Measurements from ENCODE around the gene PDE6D.

PDE6D gene

DNA sequence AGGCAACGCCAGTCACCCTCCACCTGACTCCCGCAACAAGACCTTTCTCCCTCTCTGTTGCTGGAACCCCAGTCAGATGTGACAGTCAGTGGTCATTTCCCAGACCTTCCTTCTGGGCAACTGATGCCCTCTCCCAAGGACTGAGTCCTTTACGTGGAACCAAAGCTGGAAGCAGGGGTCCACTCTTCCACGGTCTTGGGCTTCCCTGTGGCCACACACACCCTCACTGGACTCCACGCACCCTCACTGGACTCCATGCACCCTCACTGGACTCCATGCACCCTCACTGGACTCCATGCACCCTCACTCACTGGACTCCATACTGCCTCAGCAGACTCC is 65.6 kb downstream of the PDE6D start:
- H3K27ac ChIP-seq, result no peak overlapping the region
- TF ChIP-seq, protein P1, sequence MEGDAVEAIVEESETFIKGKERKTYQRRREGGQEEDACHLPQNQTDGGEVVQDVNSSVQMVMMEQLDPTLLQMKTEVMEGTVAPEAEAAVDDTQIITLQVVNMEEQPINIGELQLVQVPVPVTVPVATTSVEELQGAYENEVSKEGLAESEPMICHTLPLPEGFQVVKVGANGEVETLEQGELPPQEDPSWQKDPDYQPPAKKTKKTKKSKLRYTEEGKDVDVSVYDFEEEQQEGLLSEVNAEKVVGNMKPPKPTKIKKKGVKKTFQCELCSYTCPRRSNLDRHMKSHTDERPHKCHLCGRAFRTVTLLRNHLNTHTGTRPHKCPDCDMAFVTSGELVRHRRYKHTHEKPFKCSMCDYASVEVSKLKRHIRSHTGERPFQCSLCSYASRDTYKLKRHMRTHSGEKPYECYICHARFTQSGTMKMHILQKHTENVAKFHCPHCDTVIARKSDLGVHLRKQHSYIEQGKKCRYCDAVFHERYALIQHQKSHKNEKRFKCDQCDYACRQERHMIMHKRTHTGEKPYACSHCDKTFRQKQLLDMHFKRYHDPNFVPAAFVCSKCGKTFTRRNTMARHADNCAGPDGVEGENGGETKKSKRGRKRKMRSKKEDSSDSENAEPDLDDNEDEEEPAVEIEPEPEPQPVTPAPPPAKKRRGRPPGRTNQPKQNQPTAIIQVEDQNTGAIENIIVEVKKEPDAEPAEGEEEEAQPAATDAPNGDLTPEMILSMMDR (conservative IDR thresholded peaks at IDR 0.05), result peak; percentile 52

DNA sequence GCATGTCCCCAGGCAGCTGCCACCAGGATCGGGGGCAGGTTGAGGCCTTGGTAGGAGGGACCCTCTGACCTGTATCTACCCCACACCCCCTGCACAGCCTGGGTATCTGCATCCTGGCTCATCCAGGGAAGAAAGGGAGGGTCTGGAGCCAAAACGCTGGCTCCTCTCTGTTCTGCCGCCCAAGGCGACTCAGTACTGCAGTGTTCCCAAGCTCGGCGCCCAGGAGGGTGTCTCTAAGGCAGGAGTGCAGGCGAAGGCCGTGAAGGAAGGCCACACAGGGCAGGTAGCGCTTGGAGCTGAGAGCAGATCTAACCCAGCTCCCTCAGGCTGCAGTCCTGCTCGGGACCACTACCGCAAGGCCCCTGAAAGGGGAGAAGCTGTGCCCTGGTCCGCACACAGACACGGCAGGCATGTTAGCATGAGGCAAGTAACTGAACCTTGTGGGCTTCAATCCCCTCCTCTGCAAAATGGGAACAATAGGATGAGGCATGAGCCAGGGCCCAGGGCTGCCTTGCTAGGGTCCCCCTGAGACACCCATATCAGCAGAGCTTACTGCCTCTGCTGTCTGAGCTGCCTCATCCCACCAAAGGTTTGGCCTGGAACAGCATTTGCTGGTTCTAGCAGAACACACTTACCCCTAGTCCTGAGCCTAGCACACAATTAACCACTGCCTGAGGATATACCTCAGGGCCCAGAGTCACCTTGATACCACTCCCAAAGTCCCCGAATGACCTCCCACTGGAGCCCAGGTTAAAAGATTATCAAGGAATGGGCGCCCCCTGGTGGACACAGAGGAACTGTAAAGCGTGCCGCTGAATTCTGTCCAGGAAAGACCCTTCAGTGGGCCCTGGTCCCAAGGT is 66.2 kb downstream of the PDE6D start:
- H3K27ac ChIP-seq, result peak overlapping the region; percentile 25; the same call in 1 of the 2 replicates
- TF ChIP-seq, protein P1 (conservative IDR thresholded peaks at IDR 0.05), result peak; percentile 83

DNA sequence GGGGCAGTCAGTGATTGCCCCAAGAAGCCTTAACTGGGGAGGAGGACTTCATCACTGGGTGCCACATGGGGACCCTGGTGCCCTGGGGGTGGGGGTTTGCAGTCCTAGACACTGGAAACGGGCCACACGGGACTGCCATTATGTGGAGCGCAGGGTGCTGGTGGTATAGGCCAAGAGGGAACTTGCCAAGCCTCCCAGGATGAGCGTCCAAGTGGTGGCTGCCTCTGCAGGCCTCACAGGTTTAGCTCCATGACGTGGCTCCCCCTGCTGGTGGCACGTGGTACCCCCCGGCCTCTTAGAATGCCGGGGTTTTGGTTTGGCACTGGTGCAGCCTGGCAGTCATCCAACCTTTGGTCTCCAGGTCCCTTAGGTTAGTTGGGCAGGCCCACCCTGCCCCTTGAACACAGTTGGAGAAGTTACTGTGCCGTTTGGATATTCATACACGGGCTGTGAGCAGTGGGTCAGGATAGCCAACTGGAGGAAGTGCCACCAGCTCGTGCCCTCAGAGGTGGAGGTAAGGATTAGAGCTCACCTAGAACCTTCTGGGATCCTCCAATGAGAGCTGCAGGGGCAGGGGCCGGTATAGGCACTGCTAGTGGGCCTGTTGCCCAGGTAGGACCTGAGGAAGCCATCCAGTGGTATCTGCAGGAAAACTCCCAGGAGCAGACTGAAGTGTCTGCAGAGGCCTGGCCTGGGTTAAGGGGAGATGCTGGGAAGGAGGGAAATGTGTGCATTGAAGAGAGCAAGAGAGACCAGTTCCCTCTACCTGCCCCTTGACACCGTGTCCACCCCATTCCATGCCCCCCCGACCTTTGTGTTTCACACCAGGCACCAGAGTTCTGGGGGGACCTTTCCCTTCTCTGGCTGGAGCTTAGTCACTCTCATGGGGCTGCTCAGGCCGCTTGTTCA is 67.1 kb downstream of the PDE6D start:
- peak overlapping the region; percentile 25; the same call in 1 of the 2 replicates for H3K27ac ChIP-seq
- TF ChIP-seq, protein P1 (conservative IDR thresholded peaks at IDR 0.05), result peak; percentile 85

DNA sequence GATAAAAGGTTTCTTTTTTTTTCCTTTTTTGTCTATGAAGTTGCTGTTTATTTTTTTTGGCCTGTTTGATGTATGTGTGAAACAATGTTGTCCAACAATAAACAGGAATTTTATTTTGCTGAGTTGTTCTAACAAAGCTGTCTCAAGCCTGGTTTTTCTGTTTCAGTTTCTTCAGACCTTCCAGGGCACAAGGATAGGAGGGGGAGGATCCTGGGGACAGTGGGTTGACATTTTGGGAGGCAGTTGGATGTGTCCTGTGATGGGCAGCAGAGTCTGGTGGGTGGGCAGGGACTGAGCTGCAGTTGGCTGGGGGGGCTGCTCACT is 67.7 kb downstream of the PDE6D start:
- peak overlapping the region; percentile 25; the same call in 1 of the 2 replicates for H3K27ac ChIP-seq

DNA sequence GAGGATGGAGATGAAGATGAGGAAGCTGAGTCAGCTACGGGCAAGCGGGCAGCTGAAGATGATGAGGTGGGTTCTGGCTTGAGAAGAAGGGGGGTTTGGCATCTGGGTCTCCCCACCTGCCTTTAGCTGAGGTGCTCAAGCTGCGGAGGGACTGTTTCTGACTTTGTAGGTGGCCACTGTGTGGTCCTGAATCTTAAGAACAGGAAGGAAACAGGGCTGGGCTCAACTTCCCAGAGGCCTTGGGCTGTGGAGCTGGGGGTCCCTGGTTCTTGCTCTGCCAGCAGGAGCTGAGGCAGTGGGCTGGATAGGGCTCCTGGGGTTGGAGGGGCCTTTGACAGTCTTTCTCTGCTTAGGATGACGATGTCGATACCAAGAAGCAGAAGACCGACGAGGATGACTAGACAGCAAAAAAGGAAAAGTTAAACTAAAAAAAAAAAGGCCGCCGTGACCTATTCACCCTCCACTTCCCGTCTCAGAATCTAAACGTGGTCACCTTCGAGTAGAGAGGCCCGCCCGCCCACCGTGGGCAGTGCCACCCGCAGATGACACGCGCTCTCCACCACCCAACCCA is 68.5 kb downstream of the PDE6D start:
- peak overlapping the region; percentile 95 for H3K27ac ChIP-seq

DNA sequence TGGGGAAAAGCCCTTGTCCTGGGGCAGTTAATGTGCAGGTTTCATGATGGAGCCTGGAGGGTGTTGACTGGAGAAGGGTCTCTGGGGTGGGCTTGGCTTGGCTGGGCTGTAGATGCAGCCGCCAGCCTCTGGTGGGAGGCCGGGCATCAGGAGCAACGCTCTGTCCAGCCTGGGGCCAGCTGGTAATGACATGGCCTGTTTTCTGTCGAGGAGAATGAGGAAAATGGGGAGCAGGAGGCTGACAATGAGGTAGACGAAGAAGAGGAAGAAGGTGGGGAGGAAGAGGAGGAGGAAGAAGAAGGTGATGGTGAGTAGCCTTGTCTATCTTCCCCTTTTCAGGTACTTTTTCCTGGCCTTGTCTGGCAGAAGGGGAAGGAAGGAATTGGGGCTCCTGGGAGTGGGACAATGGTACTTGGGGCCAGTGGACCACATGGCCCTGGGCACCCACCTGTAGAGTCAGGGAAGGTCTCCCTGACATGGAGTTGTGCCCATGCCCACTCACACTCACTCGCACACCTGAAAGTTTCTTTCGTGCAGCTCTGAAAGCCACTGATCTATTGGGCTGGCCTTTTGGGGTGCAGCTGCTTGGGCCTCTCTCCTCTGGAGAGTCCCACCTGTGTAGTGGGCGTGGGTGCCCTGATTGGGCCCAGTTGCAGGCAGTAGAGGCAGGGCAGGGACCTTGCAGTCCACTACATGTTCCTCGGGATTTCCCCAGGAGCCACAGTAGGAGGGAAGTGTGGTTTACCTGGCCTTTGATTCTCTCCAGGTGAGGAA is 69.2 kb downstream of the PDE6D start:
- H3K27ac ChIP-seq, result peak overlapping the region; percentile 95
- TF ChIP-seq, protein P1 (conservative IDR thresholded peaks at IDR 0.05), result no peak

DNA sequence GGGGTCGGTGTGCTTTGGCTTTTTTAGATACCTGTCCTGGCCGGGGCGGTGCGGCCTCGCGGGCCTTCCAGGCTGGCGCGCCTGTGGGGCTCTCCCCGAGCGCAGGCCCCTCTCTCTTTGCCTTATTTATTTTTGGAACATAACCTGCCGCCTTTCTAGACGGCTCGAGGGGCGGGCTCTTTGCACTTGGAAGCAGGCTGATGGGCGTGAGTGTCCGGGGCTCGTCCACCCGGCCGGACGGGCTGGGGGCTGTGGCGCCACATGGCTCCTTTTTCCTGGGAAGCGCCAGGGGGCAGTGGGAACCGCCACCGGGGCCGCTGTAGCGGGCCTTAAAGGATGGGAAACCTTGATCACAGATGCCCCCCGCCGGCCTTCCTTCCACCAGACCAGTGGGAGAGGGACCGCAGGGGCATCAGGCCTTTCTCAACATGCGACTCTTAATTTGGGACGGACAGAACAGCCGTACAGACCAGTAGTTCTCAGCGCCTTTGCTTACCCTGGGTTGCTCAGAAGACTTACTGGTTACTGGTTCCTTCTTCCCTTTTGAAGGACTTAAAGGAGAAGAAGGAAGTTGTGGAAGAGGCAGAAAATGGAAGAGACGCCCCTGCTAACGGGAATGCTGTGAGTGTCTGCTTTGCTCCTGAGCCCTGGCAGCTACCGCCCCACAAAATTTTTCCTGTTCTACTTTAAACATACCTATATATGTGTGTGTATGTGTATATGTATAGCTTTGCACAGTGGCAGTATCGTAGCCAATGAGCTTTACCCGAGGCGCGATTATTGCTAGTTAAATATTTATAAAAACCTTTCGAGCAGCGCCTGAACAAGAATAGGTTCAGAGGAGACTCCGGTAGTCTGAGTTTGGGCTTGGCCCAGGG is 70.0 kb downstream of the PDE6D start:
- H3K27ac ChIP-seq, result peak overlapping the region; percentile 95
- TF ChIP-seq, protein P1 (conservative IDR thresholded peaks at IDR 0.05), result no peak

All from VCaP (cell line).